ENCODE data around the gene FAF1.

- no peak for TF ChIP-seq POLR2A (IDR thresholded peaks at IDR 0.05; ENCODE audit: low read length)
- TF ChIP-seq GATA1 (IDR thresholded peaks at IDR 0.05; ENCODE audit: low read depth, low read length), result no peak
Measured at GRCh38 chr1:50923564-50923963, 36.5 kb downstream of the FAF1 start.
